EH (cell line): ENCODE data around the gene UMODL1.
"Not testable (repeated sequence)": the region's sequence is repeated elsewhere in the genome, so short reads cannot be mapped to it uniquely, and the experiment has no call there.

Experiments
- DNase-seq: peaks from one replicate; pipeline ENCODE4 v3.0.0-alpha.2; 2015; ENCODE audit warnings: low read depth

Gene UMODL1

DNA sequence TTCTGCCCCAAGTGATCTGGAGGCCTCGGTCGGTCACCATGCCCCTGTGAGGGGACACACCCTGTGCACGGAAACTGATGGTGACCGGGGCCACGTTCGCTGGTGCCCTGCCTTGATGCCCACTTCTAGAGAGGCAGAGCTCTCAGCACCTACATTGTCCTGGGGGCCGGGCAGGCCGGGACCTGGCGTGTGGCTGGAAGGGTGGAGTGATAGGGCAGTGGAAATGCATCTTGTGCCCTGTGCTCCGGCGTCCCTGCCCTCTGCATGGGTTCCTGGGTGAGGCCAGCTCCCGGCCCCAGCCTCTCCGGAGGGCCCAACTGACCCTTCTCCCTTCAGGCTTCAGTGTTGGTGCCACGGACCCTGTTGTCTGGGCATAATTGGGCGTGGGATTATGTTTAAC, 11.0 kb upstream of the UMODL1 start:
- no peak for DNase-seq

- DNase-seq = no peak
Measured at GRCh38 chr21:42061195-42061985, 9.7 kb upstream of the UMODL1 start.

DNA sequence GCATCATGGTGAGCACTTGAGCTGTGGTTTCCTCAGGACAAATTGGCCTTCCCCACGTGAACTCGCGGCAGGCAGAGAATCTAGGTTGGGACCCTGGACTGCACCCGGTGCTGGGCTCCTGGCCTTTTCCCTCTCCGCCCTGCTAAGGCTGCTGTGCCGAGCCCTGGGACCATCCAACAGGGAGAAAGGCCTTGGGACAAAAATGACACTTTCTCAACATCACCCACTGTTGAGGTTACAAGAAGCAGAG, 9.2 kb upstream of the UMODL1 start:
- DNase-seq = no peak

DNA sequence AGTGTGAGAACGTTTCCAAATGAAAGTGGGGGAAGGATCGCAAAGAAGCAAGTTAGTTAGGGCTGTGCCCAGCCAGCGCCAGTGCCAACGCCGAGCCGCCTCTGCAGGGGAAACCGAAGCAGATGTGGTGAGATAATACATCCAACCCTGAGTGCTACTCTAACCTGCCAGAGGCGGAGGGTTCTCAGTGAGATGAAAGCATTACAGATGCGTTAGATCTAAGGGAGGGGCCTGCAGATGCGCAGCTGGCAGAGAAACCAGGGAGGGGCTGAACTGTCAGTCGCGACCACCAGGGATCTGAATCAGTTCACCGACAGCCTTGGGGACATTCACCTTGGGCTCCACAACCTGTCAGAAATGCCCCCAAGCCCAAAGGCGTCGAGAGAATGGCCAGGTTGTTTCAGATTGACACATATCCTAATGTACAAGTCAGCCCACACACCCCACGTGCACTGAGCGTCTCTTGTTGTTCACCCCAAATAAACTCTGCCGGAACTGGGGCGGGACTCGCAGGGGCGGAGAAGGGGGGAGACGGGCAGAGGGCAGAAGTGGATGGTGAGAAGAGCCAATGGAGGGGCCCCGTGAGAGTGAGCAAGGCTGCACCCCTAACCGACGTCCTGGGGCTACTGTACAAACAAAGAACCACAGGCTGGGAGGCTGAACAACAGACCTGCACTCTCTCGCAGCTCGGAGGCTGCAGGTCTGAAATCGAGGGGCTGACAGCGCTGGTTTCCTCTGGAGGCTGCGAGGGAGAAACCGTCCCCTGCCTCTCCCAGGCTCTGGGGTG, 8.7 kb upstream of the UMODL1 start:
- no peak for DNase-seq

DNA sequence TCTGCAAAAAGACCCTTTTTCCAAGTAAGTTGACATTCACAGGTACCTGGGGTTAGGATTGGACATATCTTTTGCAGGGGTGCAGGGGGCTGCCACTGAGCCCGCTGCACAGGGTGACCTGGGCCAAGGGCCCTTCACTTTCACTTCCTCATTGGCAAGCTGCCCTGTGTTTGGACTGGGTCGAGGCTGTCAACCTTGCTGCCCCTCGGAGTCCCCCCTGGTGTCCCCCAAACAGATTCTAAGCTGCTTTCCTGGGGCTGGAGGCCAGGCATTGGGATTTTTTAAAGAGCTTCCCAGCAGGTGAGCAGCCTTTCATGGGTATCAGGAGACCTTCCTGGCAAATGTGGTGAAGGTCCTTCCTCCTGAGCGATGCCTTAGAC, 7.9 kb upstream of the UMODL1 start:
- DNase-seq = no peak

DNA sequence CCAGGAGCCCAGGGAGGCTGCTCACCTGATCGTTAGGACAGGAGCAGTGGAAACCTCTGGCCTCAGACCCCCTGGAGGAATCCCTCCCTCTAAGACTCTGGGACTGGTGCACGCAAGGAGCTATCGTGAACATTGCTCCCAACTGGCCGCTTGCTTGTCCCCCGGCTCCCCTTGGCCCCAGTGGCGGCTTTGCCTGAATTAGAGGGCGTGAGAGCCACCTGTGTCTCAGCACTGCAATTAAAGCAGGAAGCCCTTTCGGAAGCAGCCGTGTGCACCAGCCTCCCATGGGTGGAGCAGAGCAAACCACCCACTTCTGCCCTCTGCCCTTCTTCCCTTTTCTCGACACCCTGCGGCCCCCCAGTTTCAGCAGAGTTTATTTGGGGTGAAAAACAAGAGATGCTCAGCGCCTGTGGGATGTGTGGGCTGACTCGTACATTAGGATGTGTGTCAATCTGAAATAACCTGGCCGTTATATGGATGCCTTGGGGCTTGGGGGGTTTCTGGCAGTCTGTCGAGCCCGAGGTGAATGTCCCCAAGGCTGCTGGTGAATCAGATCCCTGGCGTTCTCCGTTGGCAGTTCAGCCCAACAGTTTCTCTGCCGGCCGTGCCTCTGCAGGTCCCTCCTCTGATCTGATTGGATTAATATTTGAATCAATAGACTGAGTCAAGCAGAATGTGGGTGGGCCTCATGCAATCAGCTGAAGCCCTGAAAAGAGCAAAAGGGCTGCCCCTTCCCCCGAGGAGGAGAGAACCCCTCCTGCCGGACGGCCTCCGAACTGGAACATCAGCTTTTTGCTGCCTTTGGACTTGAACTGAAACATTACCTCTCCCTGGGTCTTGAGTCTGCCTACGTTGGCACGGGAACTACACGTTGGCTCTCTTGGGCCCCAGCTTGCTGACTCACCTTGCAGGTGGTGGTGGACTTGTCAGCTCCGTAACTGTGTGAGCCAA, 7.3 kb upstream of the UMODL1 start:
- DNase-seq = no peak

DNA sequence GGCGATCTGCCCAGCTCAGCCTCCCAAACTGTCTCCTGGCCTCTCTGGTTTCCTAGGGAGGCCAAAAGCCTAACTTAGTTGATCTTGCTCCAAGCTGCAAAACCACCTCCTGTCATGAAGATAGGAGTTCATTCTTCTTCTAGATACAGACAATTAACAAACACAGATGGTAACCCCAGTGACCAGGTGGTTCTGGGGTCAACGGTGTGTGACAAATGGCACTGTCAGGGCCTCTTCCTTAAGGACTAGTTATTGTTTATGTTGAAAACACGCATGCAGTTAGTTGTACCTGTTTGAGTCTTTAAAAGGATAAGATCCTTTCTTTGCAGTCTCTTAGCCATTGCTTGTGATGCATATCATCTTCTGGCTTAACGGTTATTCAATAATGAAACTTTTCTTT, 4.6 kb upstream of the UMODL1 start:
- DNase-seq = no peak

DNA sequence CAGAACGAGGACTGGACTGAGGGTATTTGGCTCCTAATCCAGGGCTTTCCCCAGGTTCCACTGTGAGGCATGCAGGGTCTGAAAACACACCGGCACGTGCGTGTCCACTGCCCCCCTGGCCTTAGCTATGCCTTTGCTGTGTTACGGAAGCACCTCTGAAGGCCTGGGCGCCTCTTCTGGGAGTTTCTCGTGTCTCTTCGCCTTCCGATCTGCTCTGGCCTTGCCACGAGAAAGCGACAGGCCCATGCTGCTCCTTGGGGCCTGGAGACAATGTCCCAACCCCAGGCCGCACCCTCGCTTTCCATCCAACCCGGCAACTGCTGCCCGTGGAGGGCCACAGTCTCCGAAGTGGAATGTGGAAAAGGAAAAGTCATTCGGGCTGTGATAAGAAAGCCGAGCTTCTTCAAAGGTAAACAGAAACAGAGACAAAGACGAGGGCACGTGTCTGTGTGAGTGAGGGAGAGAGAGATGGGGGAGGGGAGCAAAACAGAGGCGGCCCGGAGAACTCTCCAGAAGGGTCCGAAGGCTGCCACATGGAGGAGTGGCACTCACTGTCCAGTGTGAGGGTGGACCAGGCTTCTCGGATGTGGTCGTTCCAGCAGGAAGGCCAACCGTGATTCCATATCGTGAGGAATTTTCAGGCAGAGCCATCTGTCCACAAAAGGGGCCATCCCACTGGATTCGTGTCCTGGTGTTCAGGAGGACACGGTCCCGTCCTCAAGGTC, 3.4 kb upstream of the UMODL1 start:
- DNase-seq = no peak

GRCh38 chr21:42068256-42068545, 2.9 kb upstream of the UMODL1 start:
- DNase-seq = no peak

GRCh38 chr21:42068592-42068991, 2.5 kb upstream of the UMODL1 start:
- DNase-seq = no peak

- DNase-seq = no peak
Measured at GRCh38 chr21:42069327-42069726, 1.8 kb upstream of the UMODL1 start.

DNA sequence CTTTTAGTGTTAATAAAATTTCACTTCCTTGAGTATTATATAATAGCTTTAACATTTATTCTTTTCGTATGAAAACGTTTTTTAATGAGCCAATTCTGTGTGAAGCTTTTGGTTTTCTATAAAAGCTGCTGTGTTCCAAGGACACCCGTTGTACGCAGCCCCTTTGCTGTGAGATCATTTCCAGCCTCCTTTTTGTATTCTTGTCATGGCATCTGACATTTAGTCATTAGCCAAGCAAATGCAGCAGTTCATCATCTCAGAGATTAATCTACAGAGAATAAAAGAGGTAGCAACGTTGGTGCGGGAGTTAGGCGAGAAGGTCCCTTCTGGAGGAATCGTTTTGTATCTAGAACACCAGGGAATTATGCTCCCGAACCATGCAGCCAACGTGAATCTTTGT, 1.3 kb upstream of the UMODL1 start:
- DNase-seq = no peak

DNA sequence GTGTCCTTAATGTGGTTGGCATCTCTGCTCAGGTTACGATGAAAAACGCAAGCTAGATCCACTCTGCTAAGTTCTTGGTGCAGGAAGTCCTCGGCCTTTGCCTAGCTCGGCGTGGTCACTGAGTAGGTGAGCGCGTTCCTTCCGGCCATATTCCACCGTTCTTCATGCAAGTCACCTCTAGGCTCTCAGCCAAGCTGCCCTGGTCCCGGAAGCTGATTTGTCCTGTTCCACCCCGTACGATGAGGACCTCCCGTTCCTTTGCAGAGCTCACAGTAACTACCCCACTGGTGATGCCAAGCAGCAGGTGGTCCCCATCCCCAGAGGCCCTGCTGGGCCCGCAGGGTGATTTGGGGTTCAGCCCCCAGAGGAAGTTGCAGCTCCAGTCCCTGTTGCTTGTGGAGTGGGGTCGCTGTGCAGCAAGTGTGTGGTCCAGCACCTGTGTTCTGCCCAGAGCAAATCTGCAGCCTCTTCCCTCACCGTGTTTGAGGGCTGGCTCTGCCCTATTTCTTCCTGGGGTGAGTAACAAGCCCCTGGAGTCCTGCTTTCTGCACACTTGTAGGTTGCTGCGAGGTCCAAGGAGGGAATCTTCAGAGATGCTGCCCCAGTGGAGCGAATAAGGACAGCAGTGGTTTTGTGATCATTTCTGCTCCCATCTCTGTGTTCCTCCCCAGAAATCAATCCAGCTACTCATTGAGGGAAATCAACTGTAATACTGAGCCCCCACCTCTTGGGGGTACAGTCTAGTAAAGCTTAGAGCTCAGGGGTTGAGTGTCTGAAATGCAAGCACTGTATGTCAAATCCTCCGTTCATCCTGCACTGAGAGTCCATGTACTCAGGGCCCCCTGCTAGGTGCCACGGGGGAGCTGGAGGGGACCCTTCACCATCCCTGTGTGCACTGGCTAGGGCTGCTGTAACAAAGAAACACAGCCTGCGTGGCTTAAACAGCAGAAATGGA, 2.3 kb downstream of the UMODL1 start:
- DNase-seq = no peak

GRCh38 chr21:42075686-42076471, 4.8 kb downstream of the UMODL1 start:
- no peak for DNase-seq

DNA sequence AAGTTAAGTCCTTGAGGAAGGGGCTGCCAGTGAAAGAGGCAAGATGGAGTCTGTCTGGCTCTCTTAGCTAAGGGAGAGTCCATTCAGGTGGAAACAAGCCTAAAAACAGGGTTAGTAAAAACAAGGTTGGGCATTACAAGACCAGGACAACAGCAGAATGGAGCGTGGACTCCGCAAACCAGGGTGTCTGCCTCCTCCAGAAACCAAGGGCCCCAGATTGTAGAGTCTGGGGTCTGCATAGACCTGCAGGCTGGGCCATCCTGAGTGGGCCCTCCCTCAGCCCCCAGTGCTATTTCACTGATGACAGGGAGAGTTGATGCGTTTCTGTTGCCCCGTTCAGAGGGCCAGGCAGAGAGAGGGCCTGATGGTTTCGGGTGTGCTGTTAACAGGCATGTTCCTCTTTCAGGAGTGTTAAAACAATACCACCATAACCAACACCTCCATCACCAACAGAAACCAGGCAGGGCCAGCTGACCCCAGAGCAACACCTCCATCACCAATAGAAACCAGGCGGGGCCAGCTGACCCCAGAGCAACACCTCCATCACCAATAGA, 6.6 kb downstream of the UMODL1 start:
- not testable (repeated sequence) for DNase-seq

DNA sequence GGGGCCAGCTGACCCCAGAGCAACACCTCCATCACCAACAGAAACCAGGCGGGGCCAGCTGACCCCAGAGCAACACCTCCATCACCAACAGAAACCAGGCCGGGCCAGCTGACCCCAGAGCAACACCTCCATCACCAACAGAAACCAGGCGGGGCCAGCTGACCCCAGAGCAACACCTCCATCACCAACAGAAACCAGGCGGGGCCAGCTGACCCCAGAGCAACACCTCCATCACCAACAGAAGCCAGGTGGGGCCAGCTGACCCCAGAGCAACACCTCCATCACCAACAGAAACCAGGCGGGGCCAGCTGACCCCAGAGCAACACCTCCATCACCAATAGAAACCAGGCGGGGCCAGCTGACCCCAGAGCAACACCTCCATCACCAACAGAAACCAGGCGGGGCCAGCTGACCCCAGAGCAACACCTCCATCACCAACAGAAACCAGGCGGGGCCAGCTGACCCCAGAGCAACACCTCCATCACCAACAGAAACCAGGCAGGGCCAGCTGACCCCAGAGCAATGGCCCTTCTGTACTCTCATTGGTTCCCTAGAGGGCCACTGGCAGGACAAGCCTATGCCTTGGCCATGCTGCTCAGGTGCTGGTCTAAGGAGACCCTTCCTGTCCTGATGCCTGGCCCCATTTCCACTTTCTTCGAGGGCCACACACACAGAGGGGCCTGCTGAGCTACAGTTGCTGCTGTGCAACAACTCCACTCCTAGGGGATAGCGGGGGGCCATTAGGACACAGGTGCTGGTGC, 7.3 kb downstream of the UMODL1 start:
- not testable (repeated sequence) for DNase-seq

- no peak for DNase-seq
Measured at GRCh38 chr21:42079008-42079938, 8.2 kb downstream of the UMODL1 start.
